Stimulated activated CD8-positive, alpha-beta memory T cell treated with anti-CD3 and anti-CD28 coated beads, Interleukin-2, amount 100 ng/mL, for 1 hour (primary cell): ENCODE data around the gene ADAMTS14.
"Not testable (repeated sequence)": the region's sequence is repeated elsewhere in the genome, so short reads cannot be mapped to it uniquely, and the experiment has no call there.

ENCODE experiments used
- DNase-seq, 2 donors: peaks; one replicate each; pipeline ENCODE4 v3.0.0-alpha.2; 2020; ENCODE audit warnings: low read depth in 2 of 2

Gene ADAMTS14

DNA sequence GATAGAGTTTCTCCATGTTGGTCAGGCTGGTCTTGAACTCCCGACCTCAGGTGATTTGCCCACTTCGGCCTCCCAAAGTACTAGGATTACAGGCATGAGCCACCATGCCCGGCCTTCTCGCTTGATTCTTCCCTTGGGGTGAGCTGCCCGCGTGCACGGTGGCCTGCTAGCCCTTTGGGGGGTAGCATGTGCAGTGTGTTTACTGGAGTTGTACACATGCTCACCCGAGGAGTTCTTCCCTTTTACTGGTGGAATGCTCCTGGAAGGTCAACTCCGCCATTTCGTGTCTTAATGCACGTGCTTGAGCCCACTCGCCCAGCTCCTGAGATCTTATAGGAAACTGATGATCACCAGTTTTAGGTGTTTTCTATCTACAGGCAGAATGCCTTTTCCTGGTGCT lies 17.0 kb upstream of the ADAMTS14 start:
- DNase-seq: no peak

DNA sequence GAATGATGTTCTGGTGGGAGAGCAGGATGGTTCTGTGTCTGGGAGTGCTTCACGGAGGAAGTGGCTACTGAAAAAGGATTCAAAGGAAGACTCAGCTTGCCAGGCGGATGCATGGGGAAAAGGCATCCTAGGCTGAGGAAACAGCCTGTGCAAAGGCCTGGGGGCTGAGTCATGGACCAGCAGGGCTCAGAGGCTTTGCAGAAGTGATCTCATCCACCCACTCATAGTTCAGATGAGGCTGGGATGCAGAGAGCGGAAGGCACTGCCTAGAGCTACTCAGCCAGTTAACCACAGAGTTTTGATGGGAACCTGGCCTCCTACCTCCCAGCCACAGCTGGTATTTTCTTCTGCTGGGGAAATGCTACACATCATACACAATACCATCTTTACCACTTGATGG lies 15.8 kb upstream of the ADAMTS14 start:
- no peak for DNase-seq

GRCh38 chr10:70657041-70657440 lies 15.3 kb upstream of the ADAMTS14 start:
- DNase-seq: no peak

- no peak for DNase-seq
Measured at GRCh38 chr10:70658582-70659136, 13.6 kb upstream of the ADAMTS14 start.

DNA sequence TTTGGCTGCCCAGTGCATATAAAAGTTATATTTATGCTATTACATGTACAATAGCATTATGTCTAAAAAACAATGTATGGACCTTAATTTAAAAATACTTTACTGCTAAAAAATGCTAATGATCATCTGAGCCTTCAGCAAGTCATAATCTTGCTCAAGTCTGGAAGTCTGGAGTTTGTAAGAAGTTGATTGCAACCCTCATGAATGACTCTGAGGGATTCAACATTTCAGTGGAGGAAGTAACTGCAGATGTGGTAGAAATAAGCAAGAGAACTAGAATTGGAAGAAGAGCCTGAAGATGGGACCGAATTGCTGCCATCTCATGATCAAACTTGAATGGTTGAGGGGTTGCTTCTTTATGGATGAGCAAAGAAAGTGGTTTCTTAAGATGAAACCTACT lies 13.0 kb upstream of the ADAMTS14 start:
- DNase-seq: no peak

GRCh38 chr10:70660722-70661121 lies 11.6 kb upstream of the ADAMTS14 start:
- DNase-seq: no peak

DNA sequence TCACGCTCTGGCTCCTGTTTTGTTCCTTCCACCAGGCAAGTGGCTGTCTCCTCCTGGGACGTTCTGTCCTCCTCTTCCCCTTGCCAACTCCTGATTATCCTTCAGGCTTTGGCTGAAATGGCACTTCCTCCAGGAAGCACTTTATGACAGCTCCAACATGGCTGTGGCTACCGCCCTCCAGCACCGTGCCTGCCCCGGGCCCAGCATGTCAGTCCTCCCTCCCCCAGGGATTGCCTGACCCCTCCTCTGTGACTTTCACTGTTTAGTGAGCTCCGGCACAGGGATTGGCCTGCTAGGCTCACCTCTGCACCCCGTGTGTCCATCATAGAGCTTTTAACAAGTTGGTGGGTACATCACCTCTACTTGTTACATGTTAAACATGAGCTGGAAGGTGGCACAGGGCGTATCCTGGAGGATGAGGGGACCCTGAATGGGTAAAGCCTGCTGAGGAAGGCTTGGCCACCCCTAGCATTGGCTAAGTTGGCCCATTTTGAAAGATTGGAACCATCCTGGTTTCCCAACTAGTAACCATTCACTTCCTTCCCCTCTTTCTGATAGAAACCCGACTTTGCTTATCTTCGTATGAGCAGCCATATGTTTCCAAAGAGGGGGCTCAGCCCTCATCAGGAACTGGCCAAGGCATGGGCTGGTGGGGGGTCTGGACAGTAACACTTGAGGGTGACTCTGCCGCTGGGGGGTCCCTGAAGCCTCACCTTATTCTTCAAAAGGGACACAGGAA lies 10.5 kb upstream of the ADAMTS14 start:
- no peak for DNase-seq

GRCh38 chr10:70662362-70663220 lies 9.7 kb upstream of the ADAMTS14 start:
- no peak for DNase-seq

DNA sequence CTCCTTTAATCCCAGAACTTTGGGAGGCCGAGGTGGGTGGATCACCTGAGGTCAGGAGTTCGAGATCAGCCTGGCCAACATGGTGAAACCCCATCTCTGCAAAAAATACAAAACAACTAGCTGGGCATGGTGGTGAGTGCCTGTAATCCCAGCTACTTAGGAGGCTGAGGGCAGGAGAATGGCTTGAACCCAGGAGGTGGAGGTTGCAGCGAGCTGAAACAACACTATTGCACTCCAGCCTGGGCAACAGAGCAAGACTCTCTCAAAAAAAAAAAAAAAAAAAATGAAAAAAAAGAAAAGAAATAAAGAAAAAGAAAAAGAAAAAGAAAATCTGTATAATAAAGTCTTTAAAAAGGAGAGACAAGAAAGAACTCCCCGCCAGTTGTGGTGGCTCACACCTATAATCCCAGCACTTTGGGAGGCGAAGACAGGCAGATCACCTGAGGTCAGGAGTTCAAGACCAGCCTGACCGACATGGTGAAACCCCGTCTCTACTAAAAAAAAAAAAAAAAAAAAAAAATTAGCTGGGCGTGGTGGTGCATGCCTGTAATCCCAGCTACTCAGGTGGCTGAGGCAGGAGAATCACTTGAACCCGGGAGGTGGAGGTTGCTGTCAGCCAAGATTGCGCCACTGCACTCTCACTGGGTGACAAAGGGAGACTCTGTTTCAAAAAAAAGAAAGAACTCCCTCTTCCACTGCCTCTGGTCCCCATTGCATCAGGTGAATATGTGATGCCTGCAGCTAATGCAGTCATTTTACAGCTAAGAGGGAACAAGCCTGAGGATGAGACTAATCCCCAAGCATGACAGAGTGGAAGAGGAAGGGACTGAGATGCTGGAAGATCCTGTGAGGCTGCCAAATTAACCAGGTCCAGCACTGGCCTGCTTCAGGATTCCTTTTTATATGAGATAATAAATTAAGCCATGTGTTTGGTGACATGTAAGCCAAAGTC lies 8.6 kb upstream of the ADAMTS14 start:
- not testable (repeated sequence) for DNase-seq

DNA sequence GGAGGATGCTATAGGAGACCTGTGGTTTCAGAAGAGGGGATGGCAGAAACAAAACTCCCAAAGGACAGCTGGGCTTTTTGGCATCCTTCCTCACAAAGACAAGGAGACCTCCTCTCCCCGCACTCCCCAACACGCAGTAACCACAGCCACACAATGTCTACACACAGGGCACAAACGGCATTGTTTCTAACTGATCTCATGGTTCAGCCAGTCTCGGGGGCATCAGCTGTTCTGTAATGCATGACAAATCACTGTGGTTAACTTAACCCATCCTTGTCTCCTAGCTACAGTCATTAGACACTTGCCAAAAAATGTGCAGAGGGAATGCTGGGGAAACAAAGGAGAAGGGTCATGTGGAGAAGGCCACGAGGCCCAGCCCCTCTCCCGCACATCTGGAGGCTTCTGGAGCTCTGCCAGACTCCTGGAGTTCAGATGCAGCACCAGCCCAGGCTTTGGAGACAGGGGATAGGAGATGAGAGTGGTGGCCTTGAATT lies 7.6 kb upstream of the ADAMTS14 start:
- no peak for DNase-seq

- DNase-seq: no peak
Measured at GRCh38 chr10:70666960-70667798, 5.1 kb upstream of the ADAMTS14 start.

GRCh38 chr10:70667818-70668217 lies 4.5 kb upstream of the ADAMTS14 start:
- DNase-seq: not testable (repeated sequence)

DNA sequence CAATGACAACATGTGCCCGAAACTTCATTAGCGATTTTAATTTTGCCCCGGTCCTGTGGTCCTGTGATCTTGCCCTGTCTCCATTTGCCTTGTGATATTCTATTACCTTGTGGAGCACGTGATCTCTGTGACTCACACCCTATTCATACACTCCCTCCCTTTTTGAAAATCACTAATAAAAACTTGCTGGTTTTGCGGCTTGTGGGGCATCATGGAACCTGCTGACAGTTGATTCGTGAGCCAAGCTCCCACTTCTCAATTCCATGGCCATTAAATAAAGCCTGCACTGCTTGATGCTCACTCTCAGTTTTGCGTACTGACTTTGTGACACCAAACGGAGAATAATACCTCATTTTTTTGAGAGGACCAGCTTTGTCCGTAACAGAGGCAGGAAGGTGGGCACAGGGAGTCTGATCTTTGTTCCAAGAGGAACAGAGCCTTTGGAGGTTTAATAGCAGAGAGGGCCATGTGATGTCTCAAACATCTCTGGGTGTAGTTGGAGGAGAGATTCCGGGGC lies 3.8 kb upstream of the ADAMTS14 start:
- DNase-seq: no peak

DNA sequence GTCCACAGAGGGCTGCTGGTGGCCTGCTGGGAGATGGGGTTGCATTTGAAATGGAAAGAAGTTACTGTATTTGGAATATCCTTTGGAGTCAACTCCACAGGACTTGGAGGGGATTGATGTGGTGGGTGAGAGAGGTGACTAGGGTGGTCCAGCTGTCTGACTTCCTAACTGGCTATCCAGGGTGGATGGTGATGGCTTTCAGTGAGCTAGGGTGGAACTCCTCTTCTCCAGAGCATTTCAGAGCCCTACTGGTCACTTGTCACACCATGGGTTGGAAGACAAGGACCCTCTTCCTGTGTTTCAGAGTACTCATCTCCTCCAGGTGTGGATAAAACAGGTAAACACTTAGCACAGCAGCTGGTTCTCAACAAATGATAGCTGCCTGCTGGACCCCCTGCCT lies 3.3 kb upstream of the ADAMTS14 start:
- no peak for DNase-seq

DNA sequence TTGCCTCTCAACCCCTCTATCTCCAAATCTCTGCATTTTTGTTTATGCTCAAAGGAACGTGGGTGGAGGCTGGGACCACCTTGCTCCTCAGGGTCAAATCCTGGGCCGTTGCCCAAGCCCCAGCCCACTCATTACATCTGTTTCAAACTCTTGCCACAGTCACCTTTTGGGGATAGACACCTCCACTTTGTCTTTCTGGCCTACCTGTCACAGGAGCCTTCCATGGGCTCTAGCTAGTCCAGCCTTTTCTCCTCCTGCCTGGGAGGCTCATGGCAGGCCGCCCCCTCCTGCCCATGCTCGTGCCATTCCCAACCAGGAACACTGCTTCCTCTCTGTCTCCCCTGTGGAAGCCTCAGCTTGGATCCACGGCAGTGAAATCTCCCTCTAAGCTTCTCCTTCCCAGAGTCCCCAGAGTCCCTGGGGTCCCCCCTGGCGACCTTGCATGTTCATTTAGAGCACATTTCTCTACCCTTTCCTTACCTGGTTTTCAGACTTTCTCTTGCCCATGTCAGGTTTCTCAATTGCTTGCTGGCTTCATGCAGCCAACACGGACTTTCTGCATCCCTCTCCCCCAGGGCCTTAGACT lies 2.5 kb upstream of the ADAMTS14 start:
- no peak for DNase-seq

GRCh38 chr10:70671619-70672164 lies 614 bp upstream of the ADAMTS14 start:
- DNase-seq: no peak

DNA sequence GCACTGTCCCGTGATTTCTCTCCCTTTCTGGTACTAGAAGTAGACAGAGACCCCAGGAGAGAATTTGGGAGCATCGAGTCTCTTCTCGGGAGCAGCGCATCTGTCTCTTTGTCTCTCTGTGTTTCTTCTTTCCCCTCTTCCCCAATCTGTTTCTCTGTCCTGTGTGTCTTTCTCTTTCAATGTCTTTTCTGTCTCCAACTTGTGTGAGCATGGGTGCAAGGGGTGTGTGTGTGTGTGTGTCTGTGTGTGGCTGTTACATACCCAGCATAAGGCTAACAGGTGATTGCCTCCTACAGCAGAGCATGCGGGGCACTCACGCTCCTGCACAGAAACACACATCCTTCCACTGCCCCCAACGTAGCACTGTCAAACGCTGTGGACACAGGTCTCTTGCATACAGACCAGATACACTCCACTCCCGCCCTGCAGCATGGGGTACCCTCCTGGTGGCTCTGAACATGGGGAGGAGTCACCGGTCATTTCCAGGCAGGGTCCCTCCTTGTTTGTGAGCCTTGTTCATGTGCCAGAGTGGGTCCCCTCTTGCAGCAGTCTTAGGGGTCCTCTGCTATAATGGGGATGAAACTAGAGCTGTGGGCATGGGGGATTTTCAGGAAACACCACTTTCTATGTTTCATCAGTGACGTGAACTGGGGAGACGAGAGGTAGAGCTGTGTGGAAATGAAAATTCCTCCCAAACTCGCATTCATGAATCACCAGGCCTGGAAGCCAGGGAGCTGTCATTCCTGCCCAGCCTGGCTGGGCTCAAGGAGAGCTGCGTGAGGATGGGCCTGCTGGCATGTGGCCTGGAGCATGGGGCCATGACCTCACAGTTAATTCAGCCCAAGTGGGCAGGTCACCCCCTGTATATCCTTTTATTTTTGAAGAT lies 980 bp downstream of the ADAMTS14 start:
- no peak for DNase-seq

GRCh38 chr10:70673929-70674559 lies 1.7 kb downstream of the ADAMTS14 start:
- no peak for DNase-seq
